Activated T-helper 17 cell treated with anti-CD3 and anti-CD28 coated beads, Interleukin-2, amount 50 U/mL, for 72 hours (primary cell): ENCODE measurements around the gene PALD1. TPM values are rescaled to one million over a fixed set of nuclear protein-coding genes. Genes with fewer than 3 reads are reported as not detected.

Source experiments
- ATAC-seq: fragments of 150-1000 bp; cut with Tn5 transposase; replicated peaks from 2 replicates; pipeline ENCODE4 v1.10.0; 2021; ENCODE audit warnings: mild to moderate bottlenecking, moderate library complexity
- H3K27ac Mint-ChIP-seq: one replicate; pipeline ENCODE4 v1.8.0; 2022; ENCODE audit warnings: mixed read lengths
- H3K27me3 Mint-ChIP-seq: one replicate; pipeline ENCODE4 v1.8.0; 2022; ENCODE audit warnings: mixed read lengths
- H3K36me3 Mint-ChIP-seq: one replicate; pipeline ENCODE4 v1.8.0; 2022; ENCODE audit warnings: low read depth, mild to moderate bottlenecking, mixed read lengths
- H3K4me1 Mint-ChIP-seq: one replicate; pipeline ENCODE4 v1.8.0; 2022; ENCODE audit warnings: mixed read lengths
- H3K4me3 Mint-ChIP-seq: one replicate; pipeline ENCODE4 v1.8.0; 2022; ENCODE audit warnings: mild to moderate bottlenecking, mixed read lengths
- H3K9me3 Mint-ChIP-seq: one replicate; pipeline ENCODE4 v1.8.0; 2022; ENCODE audit warnings: mixed read lengths
- total RNA-seq, 2 donors: library from RNA; stranded (reverse); gene quantifications; one replicate each; pipeline ENCODE4 v1.2.3, GENCODE V29; 2022

PALD1 gene
- total RNA-seq, 2 donors from 2014 or later = 0.17 to 1.4 TPM

DNA sequence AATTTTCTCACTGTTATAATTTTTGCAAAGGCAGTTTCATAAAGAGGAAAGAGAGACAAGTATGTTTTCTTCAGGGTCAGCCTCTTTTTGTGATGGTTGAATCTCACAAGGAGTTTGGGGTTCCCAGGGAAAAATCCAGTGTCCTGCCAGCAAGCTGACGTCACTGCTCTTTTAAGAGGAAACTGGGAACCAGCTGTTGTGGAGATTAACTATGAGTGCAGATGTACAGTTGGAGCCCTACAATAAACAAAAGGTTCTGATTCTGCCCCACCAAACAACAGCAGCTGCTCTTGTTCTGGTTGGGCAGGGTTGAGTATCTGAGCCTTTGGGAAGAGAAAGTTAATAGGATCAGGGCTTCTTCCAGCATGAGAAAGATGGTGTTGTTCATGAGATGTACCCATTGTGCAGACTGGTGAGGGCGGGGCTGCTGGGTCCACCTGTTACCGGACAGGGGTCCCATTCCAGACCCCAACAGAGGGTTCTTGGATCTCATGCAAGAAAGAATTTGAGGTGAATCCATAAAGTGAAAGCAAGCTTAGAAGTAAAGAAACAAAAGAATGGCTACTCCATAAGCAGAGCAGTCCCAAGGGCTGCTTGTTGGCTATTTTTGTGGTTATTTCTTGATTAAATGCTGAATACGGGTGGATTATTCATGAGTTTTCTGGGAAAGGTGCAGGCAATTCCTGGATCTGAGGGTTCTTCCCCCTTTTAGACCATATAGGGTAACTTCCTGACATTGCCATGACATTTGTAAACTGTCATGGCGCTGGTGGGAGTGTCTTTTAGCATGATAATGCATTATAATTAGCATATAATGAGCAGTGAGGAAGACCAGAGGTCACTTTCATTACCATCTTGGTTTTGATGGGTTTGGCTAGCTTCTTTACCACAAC, 111.4 kb downstream of the PALD1 start:
- no peak overlapping the region for H3K27ac Mint-ChIP-seq
- H3K27me3 Mint-ChIP-seq = peaks cover 20% of the 10 kb centered on the region
- H3K4me3 Mint-ChIP-seq = no peak overlapping the region
- no peaks in the 10 kb centered on the region for H3K9me3 Mint-ChIP-seq
- H3K4me1 Mint-ChIP-seq = peaks cover 13% of the 10 kb centered on the region
- no peak for ATAC-seq
- H3K36me3 Mint-ChIP-seq = no peaks in the 10 kb centered on the region

DNA sequence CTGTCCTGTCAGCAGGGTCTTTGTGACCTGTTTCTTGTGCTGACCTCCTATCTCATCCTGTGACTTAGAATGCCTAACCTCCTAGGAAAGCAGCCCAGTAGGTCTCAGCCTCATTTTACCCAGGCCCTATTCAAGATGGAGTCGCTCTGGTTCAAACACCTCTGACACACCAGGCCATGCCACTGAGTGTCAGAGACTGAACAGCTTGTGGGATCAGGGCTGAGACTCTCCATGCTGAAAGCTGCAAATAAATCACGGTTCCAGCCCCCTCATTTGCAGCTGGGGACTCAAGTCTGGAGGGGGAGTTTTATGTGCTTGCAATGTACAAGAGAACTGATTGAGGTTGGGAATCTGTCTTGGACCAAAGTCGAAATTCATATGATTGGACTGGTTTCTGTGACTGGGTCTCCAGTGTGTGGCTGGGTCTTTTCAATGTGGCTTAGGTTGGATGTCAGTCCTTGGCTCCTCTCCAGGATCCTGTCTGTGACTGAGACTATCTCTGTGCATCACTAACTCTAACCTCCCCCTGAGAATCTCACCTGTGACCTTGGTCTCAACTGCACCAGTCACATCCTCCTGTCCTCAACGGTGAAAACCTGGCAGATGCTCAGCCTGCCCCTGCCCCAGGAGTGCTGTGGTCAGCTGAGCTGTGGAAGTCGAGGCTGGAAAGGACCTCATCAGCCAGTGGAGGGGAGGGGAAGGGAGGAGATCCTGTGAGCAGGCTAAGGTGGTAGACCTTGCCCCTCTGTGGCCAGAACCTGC, 112.3 kb downstream of the PALD1 start:
- no peaks in the 10 kb centered on the region for H3K9me3 Mint-ChIP-seq
- H3K27ac Mint-ChIP-seq = no peak overlapping the region
- no peaks in the 10 kb centered on the region for H3K36me3 Mint-ChIP-seq
- H3K4me3 Mint-ChIP-seq = no peak overlapping the region
- peaks cover 13% of the 10 kb centered on the region for H3K4me1 Mint-ChIP-seq
- ATAC-seq = no peak
- H3K27me3 Mint-ChIP-seq = peaks cover 20% of the 10 kb centered on the region

DNA sequence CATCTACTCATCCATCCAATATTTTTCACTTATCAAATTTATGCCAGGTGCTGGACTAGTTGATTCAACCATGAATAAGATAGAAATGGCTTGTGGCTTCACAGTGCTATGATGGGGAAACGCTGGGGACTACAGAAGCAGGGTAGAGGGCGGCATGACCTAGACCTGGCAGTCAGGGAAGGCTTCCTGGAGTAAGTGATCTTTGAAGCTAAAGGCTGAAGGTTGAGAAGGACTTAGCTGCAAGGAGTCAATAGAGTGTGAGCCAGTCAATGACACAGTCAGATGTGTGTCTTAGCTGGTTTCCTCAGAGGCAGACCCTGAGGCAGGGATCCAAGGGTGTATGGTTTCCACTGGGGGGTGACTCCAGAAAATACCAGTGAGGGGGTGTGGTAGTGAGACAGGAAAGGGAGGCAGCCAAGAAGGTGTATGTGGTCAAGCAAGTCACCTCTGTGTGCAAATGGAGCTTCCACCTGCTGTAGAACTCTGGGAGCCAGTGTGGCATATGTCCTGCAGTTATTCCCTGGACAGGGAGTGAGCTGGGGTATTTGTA, 113.7 kb downstream of the PALD1 start:
- Mint-ChIP-seq H3K4me1 (peaks cover 8% of the 10 kb centered on the region), H3K27me3 (peaks cover 20% of the 10 kb centered on the region), H3K4me3 (no peak overlapping the region), H3K36me3 (peaks cover 8% of the 10 kb centered on the region), H3K27ac (peak overlapping the region; percentile 9), H3K9me3 (no peaks in the 10 kb centered on the region)
- ATAC-seq = no peak

DNA sequence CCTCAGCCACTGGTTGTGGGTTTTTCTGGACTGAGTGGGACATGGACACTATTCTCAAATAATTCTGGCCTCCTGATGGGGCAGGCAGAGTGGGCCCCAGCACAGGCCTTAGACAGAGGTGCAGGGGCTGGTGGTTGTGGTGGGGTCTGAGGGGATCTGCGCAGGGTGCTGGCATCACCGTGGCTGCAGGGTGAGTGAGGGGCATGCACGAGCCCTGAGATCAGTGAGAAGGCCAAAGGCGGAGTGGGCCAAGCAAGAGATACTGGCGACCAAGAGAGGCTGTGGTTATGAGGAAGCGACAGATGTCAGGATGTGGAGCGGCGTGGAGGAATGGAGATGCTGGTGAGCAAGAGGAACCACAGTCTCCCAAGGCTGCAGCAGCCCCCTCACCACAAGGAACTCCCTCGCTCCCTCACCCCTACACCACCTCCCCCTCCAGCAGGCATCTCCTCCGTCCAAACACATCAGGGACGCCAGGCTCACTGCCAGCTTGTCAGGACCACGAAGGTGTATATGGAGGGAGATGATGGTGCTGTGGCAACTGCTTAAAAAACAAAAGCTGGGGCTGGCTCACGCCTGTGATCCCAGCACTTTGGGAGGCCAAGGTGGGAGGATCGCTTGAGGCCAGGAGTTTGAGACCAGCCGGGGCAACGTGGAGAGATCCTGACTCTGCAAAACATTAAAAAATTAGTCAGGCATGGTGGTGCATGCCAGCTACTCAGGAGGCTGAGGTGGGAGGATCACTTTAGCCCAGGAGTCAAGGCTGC, 114.4 kb downstream of the PALD1 start:
- peaks cover 8% of the 10 kb centered on the region for H3K4me1 Mint-ChIP-seq
- H3K27ac Mint-ChIP-seq = peak overlapping the region; percentile 9
- H3K36me3 Mint-ChIP-seq = peaks cover 15% of the 10 kb centered on the region
- no peak overlapping the region for H3K4me3 Mint-ChIP-seq
- H3K9me3 Mint-ChIP-seq = no peaks in the 10 kb centered on the region
- no peak for ATAC-seq
- peaks cover 20% of the 10 kb centered on the region for H3K27me3 Mint-ChIP-seq

DNA sequence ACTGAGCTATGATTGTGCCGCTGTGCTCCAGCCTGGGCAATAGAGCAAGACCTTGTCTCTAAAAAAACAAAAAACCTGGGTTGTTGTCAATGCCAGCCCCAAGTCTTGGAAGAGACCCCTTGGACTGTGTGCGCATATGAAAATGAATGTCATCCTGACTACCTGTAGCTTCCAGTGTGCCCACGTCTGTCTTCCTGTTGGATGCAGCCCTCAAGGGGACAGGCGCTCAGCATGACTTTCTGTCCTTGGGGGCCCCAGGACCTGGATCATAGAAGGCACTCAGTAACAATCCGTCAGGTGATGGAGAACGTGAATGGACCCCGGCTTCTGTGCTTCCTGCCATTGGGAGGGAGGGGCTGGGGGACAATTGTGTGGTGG, 114.9 kb downstream of the PALD1 start:
- no peaks in the 10 kb centered on the region for H3K9me3 Mint-ChIP-seq

DNA sequence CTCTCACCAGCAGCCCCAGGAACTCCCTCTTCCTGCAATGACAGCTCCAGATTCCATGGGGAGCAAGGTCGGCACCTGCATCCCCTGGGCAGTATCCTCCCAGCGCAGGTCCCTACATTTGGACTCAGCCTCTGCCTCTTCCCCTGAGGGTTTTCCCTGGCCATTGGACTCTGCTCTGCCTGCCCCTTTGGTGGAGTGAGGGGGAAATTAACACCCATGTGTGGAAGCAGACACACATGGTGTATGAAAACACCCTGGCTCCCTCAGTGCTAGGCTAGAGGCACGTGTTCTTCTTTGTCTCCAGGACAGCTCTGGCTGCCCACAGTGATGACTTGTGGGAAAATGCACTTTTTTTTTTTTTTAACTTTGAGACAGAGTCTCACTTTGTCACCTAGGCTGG, 115.6 kb downstream of the PALD1 start:
- H3K27me3 Mint-ChIP-seq = peaks cover 9% of the 10 kb centered on the region
- H3K9me3 Mint-ChIP-seq = no peaks in the 10 kb centered on the region
- H3K27ac Mint-ChIP-seq = no peak overlapping the region
- peaks cover 8% of the 10 kb centered on the region for H3K4me1 Mint-ChIP-seq
- H3K36me3 Mint-ChIP-seq = peaks cover 27% of the 10 kb centered on the region
- peak; percentile 35 for ATAC-seq
- no peak overlapping the region for H3K4me3 Mint-ChIP-seq

More for the DNA sequence above, 114.9 kb downstream of the PALD1 start:
- no peak for ATAC-seq
- H3K4me3 Mint-ChIP-seq = no peak overlapping the region
- peaks cover 16% of the 10 kb centered on the region for H3K27me3 Mint-ChIP-seq
- H3K4me1 Mint-ChIP-seq = peaks cover 8% of the 10 kb centered on the region
- peaks cover 21% of the 10 kb centered on the region for H3K36me3 Mint-ChIP-seq
- no peak overlapping the region for H3K27ac Mint-ChIP-seq

DNA sequence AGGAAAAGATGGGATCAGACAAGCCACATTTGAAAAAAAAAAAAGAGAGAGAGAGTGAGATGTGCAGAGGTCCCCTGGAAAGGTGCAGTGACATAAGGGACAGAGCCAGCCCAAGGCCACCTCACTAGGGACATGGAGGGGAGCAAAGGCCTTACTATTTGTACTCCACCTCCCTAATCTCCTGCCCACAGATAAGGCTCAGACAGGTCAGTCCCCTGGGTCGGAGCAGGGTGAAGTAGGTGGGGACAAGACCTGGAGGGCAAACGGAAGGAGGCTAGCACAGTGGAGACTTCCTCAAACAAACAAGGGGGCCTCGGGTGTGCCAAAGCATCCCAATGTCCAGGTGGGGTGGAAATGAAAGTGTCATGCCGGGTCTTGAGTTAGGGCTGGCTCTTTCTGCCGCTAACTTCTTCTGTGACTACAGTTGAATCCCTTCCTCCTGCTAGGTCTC, 117.0 kb downstream of the PALD1 start:
- no peak overlapping the region for H3K4me3 Mint-ChIP-seq
- H3K9me3 Mint-ChIP-seq = no peaks in the 10 kb centered on the region
- H3K27me3 Mint-ChIP-seq = peaks cover 7% of the 10 kb centered on the region
- peaks cover 8% of the 10 kb centered on the region for H3K4me1 Mint-ChIP-seq
- H3K27ac Mint-ChIP-seq = peak overlapping the region; percentile 36
- peaks cover 35% of the 10 kb centered on the region for H3K36me3 Mint-ChIP-seq
- no peak for ATAC-seq

DNA sequence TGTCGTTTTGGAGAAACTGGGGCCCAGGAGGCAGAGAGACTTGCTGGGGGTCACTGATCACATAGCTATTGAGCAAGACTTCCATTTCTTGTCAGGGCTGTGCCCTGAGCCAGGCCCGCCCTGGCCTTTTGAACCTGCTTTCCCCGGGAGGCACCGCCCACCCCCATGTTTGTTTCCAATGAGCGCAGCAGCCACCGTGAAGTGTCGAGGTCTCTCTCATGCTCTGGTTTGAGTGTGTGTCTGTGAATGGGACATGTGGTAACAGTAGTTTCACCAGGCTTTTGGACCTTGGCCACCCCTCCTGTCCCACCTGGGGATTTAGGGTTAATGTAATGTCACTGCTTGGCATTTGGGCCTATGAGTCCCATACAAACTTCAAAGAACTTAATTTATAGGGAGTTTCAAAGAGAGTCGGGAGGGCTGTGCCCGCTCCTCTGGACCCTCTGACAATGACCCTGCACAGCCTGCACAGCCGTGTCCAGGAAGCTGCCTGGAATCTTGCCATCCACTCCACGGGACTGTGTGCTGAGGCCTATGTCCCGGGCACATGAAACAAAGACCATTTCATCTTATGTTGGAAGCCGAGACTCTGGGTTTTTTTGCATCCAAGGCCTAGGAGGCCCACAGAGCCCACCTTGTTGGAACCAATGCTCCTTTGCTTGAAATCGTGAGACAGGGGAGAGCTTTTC, 117.7 kb downstream of the PALD1 start:
- Mint-ChIP-seq H3K4me1 (peaks cover 8% of the 10 kb centered on the region), H3K27ac (no peak overlapping the region), H3K9me3 (no peaks in the 10 kb centered on the region)

DNA sequence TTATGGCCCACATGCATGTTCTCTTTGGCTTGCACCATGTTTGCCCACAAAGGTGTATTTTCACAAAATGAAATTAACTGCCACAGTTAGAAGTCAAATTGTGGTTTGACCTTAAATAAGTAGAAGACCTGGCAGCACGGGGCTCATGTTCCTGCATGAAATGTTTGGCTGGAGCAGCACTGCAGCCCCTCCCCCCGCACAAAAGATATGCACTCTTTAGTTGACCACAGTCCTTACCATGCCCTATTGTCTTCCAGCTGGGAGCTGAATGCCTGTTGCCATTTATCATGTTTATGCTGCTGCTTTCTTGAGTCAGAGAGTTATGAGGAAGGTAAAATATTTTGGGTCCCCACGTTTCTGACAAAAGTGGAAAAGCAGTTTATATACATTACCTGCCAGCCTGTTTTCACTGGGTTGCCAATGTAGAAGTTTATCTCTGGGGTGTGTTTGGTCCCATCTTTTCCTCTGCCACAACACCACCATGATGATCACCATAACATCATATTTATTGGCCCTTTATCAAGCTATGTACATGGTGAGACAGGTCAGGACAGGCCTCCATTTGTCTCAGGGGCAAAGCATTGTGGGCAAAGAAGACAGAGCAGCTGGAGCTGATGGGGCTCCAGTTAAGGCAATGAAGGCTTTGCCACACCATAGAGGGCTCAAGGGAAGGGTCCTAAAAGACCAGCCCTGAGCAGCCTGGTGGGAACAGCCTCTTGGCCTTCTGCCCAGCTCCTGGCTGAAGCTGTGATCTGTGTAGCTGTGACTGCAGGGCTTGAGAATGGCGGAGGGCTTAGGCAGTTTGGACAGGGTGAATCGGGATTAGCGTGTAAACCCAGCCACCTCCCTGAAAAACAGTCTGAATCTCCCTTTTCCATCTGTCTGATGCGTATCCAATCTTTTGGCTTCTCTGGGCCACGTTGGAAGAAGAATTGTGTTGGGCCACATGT, 118.6 kb downstream of the PALD1 start:
- Mint-ChIP-seq H3K9me3 (no peaks in the 10 kb centered on the region), H3K36me3 (peaks cover 35% of the 10 kb centered on the region), H3K4me1 (peaks cover 7% of the 10 kb centered on the region), H3K27ac (no peak overlapping the region), H3K4me3 (no peak overlapping the region), H3K27me3 (peaks cover 2% of the 10 kb centered on the region)
- ATAC-seq = no peak

More for the DNA sequence above, 117.7 kb downstream of the PALD1 start:
- no peak for ATAC-seq
- Mint-ChIP-seq H3K27me3 (peaks cover 3% of the 10 kb centered on the region), H3K4me3 (no peak overlapping the region), H3K36me3 (peaks cover 35% of the 10 kb centered on the region)

DNA sequence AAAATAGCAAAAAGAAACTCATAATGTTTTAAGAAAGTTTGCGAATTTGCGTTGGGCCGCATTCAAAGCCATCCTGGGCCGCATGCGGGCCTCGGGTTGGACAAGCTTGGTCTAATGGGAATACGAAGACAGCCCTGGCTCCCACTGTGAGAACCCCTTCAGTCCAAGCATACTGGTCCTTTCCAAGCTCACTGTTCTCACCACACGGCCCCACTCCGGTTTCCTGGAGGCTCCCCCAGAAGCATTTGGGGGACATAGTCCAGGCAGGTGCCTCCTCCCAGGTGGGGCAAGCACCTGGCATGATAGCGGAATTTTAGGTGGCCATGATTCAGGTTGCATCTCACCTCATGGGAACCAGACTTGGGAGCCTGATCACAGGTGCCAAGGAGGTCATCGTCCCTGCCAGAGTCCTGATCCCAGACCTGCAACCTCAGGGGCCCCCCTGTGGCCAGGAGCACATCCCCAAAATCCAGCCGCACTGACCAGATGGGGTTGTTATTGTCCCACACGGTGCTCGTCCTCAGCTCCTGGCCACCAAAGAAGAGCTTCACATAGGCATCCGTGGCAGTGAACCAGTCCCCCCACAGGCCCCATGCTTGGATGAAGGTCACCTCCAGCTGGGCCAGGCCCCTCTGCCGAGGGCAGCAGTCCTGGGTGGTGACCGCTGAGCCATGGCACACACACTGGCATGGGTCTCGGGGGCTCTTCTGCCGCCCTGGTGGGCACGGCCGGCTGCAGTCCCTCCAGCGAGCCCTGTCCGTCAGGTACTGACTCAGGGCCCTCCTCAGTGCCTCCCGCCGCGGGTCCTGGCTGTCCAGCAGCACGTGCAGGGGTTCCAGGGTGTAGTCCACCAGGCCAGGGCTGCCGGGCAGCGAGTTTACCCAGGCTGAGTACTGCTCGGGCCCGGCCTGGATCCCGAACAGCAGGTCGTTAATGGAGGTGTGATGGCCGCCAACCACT, 119.6 kb downstream of the PALD1 start:
- no peaks in the 10 kb centered on the region for H3K9me3 Mint-ChIP-seq
- H3K27ac Mint-ChIP-seq = no peak overlapping the region
- no peak overlapping the region for H3K4me3 Mint-ChIP-seq
- ATAC-seq = no peak
- H3K4me1 Mint-ChIP-seq = peaks cover 6% of the 10 kb centered on the region
- peaks cover 35% of the 10 kb centered on the region for H3K36me3 Mint-ChIP-seq
- no peaks in the 10 kb centered on the region for H3K27me3 Mint-ChIP-seq

DNA sequence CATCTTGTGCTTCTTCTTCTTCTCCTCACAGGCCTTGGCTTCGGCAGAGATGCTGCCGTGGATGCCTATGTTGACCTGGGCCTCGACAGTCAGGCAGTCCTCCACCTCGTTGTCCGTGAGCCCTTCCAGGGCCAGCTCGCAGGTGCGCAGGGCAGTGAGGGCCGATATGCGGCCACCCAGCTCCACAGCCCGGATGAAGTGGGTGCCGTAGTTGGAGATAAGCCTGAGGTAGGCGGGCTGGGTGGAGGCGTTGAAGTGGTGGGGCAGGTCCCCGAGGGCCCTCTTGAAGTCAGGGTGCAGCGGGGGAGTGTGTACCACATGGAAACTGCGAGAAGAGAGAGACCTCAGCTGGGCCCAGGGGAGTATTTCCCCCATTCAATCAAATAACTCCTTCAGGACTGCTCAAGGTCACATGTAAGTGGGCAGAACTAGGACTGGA, 120.3 kb downstream of the PALD1 start:
- peaks cover 35% of the 10 kb centered on the region for H3K36me3 Mint-ChIP-seq
- H3K4me1 Mint-ChIP-seq = peaks cover 6% of the 10 kb centered on the region
- no peaks in the 10 kb centered on the region for H3K27me3 Mint-ChIP-seq
- H3K27ac Mint-ChIP-seq = no peak overlapping the region
- H3K4me3 Mint-ChIP-seq = no peak overlapping the region
- ATAC-seq = no peak
- no peaks in the 10 kb centered on the region for H3K9me3 Mint-ChIP-seq

DNA sequence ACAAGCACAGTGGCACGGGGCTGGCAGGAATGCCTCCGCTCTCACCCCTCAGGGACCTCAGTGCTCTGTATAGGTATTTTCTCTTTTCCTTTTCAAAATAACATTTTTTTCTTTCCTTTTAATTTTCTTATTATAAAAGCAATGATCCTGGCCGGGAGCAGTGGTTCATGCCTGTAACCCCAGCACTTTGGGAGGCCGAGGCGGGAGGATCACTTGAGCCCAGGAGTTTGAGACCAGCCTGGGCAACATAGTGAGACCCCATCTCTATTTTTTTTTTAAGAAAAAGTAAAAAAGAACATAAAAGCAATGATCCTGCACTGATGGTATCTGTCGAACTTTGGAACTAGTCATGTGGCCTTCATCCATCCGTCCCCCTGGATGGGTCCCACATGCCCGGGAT, 120.8 kb downstream of the PALD1 start:
- Mint-ChIP-seq H3K27ac (no peak overlapping the region), H3K27me3 (no peaks in the 10 kb centered on the region), H3K4me1 (peaks cover 6% of the 10 kb centered on the region), H3K36me3 (peaks cover 35% of the 10 kb centered on the region), H3K4me3 (no peak overlapping the region), H3K9me3 (no peaks in the 10 kb centered on the region)
- ATAC-seq = no peak
